ENCODE data around the gene CYB5R4. TPM values are rescaled to one million over a fixed set of nuclear protein-coding genes. Genes with fewer than 3 reads are reported as not detected.

CYB5R4 gene
- total RNA-seq, 3 donors from 2014 or later (not counting 1 experiment from before 2014, with no cell fraction given) = 34.0 to 40.5 (median 34.5) TPM

DNA sequence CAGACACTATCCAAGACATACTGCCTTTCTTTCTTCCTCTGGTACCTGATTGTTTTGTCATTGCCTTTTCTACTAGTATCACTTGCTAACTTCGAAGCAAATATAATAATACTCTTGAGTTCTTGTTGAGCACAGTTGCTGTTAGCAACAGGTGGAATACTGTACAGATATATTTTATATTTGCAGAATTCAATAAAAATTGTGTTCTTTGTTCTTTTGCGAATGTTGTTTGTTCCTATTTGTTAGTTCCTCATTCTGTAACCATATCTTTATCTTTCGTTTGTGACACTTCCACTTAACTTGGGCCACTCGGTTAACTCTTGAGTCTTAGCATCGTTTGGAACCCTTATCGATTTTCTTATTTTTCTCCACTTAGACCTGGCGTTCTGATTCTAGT is 868 bp downstream of the CYB5R4 start:
- Mint-ChIP-seq H3K27ac (peak overlapping the region; percentile 90 to 93), H3K4me1 (peaks cover 32 to 47% of the 10 kb centered on the region in 2 donors), H3K9me3 (no peaks in the 10 kb centered on the region), H3K4me3 (peak overlapping the region; percentile 98), H3K27me3 (ENCODE audit: low read depth in 2 of 2) (peaks cover 10 to 18% of the 10 kb centered on the region in 2 donors), H3K36me3 (no peaks in the 10 kb centered on the region)
- H3K4me3 ChIP-seq (ENCODE audit: low read length) = peak overlapping the region; percentile 88
- ATAC-seq (no peak), DNase-seq (no peak)
- peaks cover 5% of the 10 kb centered on the region for H3K27me3 ChIP-seq (ENCODE audit: control insufficient read depth, insufficient read depth, low read length)
- no peaks in the 10 kb centered on the region for H3K9me3 ChIP-seq (ENCODE audit: control insufficient read depth, insufficient read depth, low read length)
- WGBS (ENCODE audit: insufficient coverage) = no CpG with 5 or more reads among the region's 7 CpGs
- TF ChIP-seq, protein P1, sequence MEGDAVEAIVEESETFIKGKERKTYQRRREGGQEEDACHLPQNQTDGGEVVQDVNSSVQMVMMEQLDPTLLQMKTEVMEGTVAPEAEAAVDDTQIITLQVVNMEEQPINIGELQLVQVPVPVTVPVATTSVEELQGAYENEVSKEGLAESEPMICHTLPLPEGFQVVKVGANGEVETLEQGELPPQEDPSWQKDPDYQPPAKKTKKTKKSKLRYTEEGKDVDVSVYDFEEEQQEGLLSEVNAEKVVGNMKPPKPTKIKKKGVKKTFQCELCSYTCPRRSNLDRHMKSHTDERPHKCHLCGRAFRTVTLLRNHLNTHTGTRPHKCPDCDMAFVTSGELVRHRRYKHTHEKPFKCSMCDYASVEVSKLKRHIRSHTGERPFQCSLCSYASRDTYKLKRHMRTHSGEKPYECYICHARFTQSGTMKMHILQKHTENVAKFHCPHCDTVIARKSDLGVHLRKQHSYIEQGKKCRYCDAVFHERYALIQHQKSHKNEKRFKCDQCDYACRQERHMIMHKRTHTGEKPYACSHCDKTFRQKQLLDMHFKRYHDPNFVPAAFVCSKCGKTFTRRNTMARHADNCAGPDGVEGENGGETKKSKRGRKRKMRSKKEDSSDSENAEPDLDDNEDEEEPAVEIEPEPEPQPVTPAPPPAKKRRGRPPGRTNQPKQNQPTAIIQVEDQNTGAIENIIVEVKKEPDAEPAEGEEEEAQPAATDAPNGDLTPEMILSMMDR (IDR thresholded peaks at IDR 0.05) = no peak
- intact Hi-C loops (cut with micrococcal nuclease) = no loop called here
- peaks cover 14% of the 10 kb centered on the region for H3K36me3 ChIP-seq (ENCODE audit: control insufficient read depth, insufficient read depth, low read length)
- H3K27ac ChIP-seq (ENCODE audit: low read length) = peak overlapping the region; percentile 84
- H3K4me1 ChIP-seq (ENCODE audit: control insufficient read depth, insufficient read depth, low read length) = peaks cover 13% of the 10 kb centered on the region

DNA sequence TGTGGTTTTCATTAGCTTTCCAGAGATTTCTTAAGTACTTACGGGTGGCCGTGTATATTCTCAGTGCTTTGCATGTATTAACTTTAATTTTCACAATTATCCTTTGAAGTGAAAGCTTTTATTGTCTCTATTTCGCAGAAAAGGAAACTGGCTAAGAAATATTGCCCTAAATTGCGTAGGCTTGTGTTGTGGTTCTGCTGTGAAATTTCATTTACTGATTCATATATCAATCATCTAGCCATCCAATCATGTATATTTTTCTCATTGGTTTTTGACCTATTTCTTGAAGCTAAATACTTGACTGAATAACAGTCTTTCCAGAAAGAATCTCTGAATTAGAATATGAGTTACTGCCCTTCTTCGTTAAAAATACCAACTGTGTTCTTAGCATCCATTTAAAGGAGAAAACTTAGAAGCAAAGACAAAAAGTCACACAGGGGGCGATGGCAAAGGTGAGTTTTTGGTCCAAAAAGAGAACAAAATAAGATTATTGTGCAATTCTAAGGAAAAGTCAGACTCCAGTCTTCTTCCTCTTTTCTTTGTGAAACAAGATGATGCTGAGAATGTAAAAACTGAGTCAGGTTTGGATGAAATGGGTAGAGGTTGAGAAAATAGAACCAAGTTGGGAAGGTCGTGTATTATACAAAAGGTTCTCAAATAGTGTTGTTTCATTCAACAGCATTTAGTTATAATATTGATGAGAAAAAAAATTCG is 1.4 kb downstream of the CYB5R4 start:
- H3K4me3 Mint-ChIP-seq = peak overlapping the region; percentile 98
- Histone ChIP-seq H3K9me3 (ENCODE audit: control insufficient read depth, insufficient read depth, low read length) (no peaks in the 10 kb centered on the region), H3K4me3 (ENCODE audit: low read length) (peak overlapping the region; percentile 88), H3K27ac (ENCODE audit: low read length) (peak overlapping the region; percentile 9), H3K36me3 (ENCODE audit: control insufficient read depth, insufficient read depth, low read length) (peaks cover 20% of the 10 kb centered on the region), H3K4me1 (ENCODE audit: control insufficient read depth, insufficient read depth, low read length) (peaks cover 13% of the 10 kb centered on the region), H3K27me3 (ENCODE audit: control insufficient read depth, insufficient read depth, low read length) (peaks cover 5% of the 10 kb centered on the region)
- peak overlapping the region; percentile 90 to 93 for H3K27ac Mint-ChIP-seq
- H3K27me3 Mint-ChIP-seq (ENCODE audit: low read depth in 2 of 2) = peaks cover 5 to 12% of the 10 kb centered on the region in 2 donors
- WGBS (ENCODE audit: insufficient coverage) = 51% methylated on average over 4 of the region's 8 CpGs
- H3K4me1 Mint-ChIP-seq = peaks cover 32 to 52% of the 10 kb centered on the region in 2 donors
- TF ChIP-seq, protein P1 (IDR thresholded peaks at IDR 0.05) = no peak
- ATAC-seq (no peak), DNase-seq (no peak)
- H3K9me3 Mint-ChIP-seq = no peaks in the 10 kb centered on the region
- intact Hi-C loops (cut with micrococcal nuclease) = no loop called here
- no peaks in the 10 kb centered on the region for H3K36me3 Mint-ChIP-seq

DNA sequence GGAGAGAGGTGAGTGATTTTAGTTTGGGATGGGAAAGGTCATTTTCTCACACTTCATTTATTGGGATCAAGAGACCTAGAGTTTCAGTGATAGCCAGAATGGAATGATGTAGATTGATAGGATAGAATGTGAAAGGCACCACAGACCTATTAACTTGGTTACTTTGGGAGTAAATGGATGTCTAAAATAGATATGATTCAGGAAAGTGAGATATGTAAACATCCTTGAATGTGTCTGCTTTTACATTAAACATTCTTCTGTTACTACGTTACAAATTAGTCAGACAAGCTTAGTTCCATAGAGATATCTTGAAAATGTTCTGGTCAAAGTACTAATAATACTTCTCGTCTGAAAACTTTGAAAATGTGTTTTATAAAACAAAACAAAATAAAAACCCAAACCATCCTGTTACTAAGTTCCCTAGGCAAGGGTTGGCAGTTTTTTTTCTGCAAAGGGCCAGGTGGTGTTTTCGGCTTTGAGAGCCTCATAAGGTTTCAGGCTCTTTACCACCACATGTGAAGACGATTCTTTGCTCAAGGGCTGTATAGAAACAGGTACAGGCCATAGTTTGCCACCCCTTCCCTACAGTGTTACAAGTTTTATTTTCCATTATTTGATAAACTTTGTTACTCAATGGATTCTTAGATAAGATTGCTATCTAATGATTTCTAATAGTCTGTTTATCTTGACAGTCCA is 3.4 kb downstream of the CYB5R4 start:
- Histone ChIP-seq H3K27ac (ENCODE audit: low read length) (no peak overlapping the region), H3K4me3 (ENCODE audit: low read length) (no peak overlapping the region), H3K27me3 (ENCODE audit: control insufficient read depth, insufficient read depth, low read length) (no peaks in the 10 kb centered on the region), H3K36me3 (ENCODE audit: control insufficient read depth, insufficient read depth, low read length) (peaks cover 27% of the 10 kb centered on the region), H3K9me3 (ENCODE audit: control insufficient read depth, insufficient read depth, low read length) (no peaks in the 10 kb centered on the region), H3K4me1 (ENCODE audit: control insufficient read depth, insufficient read depth, low read length) (peaks cover 13% of the 10 kb centered on the region)
- Mint-ChIP-seq H3K27ac (no peak overlapping the region), H3K36me3 (no peaks in the 10 kb centered on the region), H3K9me3 (no peaks in the 10 kb centered on the region), H3K4me3 (no peak overlapping the region), H3K4me1 (peaks cover 32 to 62% of the 10 kb centered on the region in 2 donors), H3K27me3 (ENCODE audit: low read depth in 2 of 2) (no peaks in the 10 kb centered on the region)
- DNase-seq (no peak), ATAC-seq (no peak)
- intact Hi-C loops (cut with micrococcal nuclease) = no loop called here
- 89% methylated on average over 2 of the region's 4 CpGs for WGBS (ENCODE audit: insufficient coverage)
- TF ChIP-seq, protein P1 (IDR thresholded peaks at IDR 0.05) = no peak

Data from natural killer cell (primary cell).